Esophagus squamous epithelium (tissue), 4 donors: Measurements from ENCODE around the gene IL27RA.

Experiments
- POLR2A ChIP-seq, 4 donors: fragments of 450-650 bp; IDR thresholded peaks; one replicate each; pipeline ENCODE4 v1.6.1; 2017; ENCODE audit warnings: antibody characterized with exemption in 4 of 4, mild to moderate bottlenecking in 4 of 4, moderate library complexity in 3 of 4
- TF ChIP-seq, protein P1 (sequence below), 6 experiments: fragments of 450-650 bp in 4 of 6; fragments of 200-600 bp in 2 of 6; sonication (generic) in 2 of 6; IDR thresholded peaks; one replicate each; pipeline ENCODE4 v1.5.1; 2016 to 2019; ENCODE audit warnings: antibody characterized with exemption in 6 of 6, mild to moderate bottlenecking in 4 of 6, moderate library complexity in 4 of 6

GRCh38 chr19:13995878-13996765 is 35.4 kb upstream of the IL27RA start:
- TF ChIP-seq, protein P1, sequence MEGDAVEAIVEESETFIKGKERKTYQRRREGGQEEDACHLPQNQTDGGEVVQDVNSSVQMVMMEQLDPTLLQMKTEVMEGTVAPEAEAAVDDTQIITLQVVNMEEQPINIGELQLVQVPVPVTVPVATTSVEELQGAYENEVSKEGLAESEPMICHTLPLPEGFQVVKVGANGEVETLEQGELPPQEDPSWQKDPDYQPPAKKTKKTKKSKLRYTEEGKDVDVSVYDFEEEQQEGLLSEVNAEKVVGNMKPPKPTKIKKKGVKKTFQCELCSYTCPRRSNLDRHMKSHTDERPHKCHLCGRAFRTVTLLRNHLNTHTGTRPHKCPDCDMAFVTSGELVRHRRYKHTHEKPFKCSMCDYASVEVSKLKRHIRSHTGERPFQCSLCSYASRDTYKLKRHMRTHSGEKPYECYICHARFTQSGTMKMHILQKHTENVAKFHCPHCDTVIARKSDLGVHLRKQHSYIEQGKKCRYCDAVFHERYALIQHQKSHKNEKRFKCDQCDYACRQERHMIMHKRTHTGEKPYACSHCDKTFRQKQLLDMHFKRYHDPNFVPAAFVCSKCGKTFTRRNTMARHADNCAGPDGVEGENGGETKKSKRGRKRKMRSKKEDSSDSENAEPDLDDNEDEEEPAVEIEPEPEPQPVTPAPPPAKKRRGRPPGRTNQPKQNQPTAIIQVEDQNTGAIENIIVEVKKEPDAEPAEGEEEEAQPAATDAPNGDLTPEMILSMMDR (IDR thresholded peaks at IDR 0.05), result no peak
- no peak for TF ChIP-seq POLR2A (IDR thresholded peaks at IDR 0.05)
